ENCODE results near the gene SUPT6H. TPM values are rescaled to one million over a fixed set of nuclear protein-coding genes. Genes with fewer than 3 reads are reported as not detected.
"Not testable (repeated sequence)": the region's sequence is repeated elsewhere in the genome, so short reads cannot be mapped to it uniquely, and the experiment has no call there.

The SUPT6H gene
- polyA plus RNA-seq, 2 of the 4 experiments (the other 2 are of a cell fraction) = 51.4 to 63.8 TPM

DNA sequence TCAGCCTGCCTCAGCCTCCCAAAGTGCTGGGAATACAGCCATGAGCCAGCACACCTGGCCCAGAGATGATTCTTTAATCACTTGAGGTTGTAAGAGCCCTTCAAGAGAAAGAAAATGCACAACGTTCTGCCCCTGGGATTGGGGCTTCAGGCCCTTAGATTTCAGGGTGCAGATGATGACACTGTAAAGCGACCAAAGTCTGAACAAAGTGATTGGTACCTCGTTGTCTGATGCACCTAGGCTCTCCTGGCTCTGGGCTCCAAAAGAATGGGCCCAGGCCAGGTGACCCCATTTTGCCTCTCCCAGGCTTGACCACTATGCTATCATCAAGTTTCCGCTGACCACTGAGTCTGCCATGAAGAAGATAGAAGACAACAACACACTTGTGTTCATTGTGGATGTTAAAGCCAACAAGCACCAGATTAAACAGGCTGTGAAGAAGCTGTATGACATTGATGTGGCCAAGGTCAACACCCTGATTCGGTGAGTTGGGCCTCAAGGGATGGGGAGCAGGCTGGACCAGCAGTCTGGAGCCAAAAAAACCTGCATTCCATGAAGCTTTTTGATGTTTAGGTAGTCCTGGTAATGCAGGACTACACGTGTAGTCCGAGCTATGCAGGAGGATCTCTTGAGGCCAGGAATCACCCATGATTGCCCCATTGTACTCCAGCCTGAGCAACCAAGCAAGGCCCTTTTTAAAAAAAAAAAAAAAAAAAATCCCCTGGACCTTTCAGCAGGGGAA, 60.6 kb downstream of the SUPT6H start:
- ChIA-PET CTCF (interaction anchor here (0.6 to 17.5 kb wide), 5 partner anchors 25 to 78 kb away, joined by 3 to 977 read pairs (median 14); partner anchors contain the start of genes BLTP2 and TRAF4), POLR2A (interaction anchor here (0.7 to 1.4 kb wide), 2 partner anchors 50 to 79 kb away, joined by 3 to 5 read pairs; no protein-coding TSS in a partner anchor)
- no peak for ATAC-seq
- Histone ChIP-seq H3K27ac (peak overlapping the region in 1 of 2 experiments; percentile 96; a peak in 3 of 6 replicates), H3K4me2 (peak overlapping the region; percentile 92), H3K4me1 (peaks cover 50% of the 10 kb centered on the region), H3K4me3 (peak overlapping the region; percentile 77), H3K9me3 (no peaks in the 10 kb centered on the region)
- DNase-seq (ENCODE audit: low read depth in 1 of 2, low spot score in 1 of 2) = no peak
- no peak for FAIRE-seq
- WGBS (ENCODE audit: missing lambda C conversion rate) = 73% methylated on average over 7 of the region's 7 CpGs
- TF ChIP-seq JUN (IDR thresholded peaks at IDR 0.05) (0 out of 5 replicates have a peak, but pooled peaks of 1 of the 2 experiments have one; percentile 13), RAD21 (conservative IDR thresholded peaks at IDR 0.05 in 1 of 2, IDR thresholded peaks at IDR 0.05 in 1 of 2) (no peak), FOSB (CRISPR knock-in tag; IDR thresholded peaks at IDR 0.05) (peak; percentile 53; the same call in 1 of the 2 replicates), HEYL (CRISPR knock-in tag; IDR thresholded peaks at IDR 0.05) (no peak), HOXA7 (CRISPR knock-in tag; IDR thresholded peaks at IDR 0.05) (peak; percentile 20; the same call in 1 of the 2 replicates), TFCP2L1 (CRISPR knock-in tag; IDR thresholded peaks at IDR 0.05) (no peak)

DNA sequence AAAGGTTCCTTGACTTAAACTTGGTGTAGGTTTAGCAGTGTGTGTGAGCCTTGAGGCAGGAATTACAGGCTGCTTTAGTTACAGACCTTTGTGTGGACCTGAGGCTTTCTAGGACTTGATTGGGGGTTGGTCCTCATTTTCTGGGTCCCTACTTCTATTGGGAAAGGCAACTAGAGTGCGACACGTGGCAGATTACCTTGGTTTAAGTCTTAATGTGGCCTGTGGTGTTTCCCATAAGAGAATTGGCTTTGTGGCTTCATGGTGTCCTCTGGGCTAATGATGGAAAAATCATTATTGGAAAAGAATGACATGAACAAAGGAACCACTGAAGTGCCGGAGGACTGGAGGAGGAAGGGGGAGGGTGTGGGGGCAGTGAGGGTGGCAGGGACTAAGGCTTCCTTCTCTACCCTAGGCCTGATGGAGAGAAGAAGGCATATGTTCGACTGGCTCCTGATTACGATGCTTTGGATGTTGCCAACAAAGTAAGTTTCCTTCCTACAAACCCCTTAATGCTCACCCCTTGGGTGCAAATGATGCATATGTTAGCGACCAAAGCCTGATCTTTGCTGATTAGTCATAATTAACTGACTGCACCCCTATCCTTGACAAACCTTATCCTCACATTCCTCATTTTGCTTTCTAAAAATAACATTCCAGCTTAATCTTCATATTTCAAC, 61.3 kb downstream of the SUPT6H start:
- Histone ChIP-seq H3K4me2 (peak overlapping the region; percentile 92), H3K9me3 (no peaks in the 10 kb centered on the region), H3K4me3 (peak overlapping the region; percentile 77; the same call in 2 of the 3 replicates), H3K4me1 (peaks cover 50% of the 10 kb centered on the region), H3K27ac (peak overlapping the region in 1 of 2 experiments; percentile 96; a peak in 3 of 6 replicates)
- no peak for FAIRE-seq
- no peak for ATAC-seq
- POLR2A ChIA-PET = interaction anchor here (0.7 to 1.4 kb wide), 2 partner anchors 30 to 79 kb away, joined by 3 read pairs; no protein-coding TSS in a partner anchor
- 80% methylated on average over 6 of the region's 6 CpGs for WGBS (ENCODE audit: missing lambda C conversion rate)
- DNase-seq (ENCODE audit: low read depth in 1 of 2, low spot score in 1 of 2) = no peak
- CTCF ChIA-PET = interaction anchor here (1.0 to 17.5 kb wide), 3 partner anchors 25 to 392 kb away, joined by 3 to 977 read pairs (median 67); partner anchors contain the start of gene TRAF4
- TF ChIP-seq FOSB (CRISPR knock-in tag; IDR thresholded peaks at IDR 0.05) = peak; percentile 46
- peak; percentile 33 for TF ChIP-seq MAFK (IDR thresholded peaks at IDR 0.05; ENCODE audit: partially characterized antibody)
- peak; percentile 66; the same call in 1 of the 2 replicates for TF ChIP-seq HOXA7 (CRISPR knock-in tag; IDR thresholded peaks at IDR 0.05)
- TF ChIP-seq TP53 (CRISPR knock-in tag; IDR thresholded peaks at IDR 0.05) = no peak

DNA sequence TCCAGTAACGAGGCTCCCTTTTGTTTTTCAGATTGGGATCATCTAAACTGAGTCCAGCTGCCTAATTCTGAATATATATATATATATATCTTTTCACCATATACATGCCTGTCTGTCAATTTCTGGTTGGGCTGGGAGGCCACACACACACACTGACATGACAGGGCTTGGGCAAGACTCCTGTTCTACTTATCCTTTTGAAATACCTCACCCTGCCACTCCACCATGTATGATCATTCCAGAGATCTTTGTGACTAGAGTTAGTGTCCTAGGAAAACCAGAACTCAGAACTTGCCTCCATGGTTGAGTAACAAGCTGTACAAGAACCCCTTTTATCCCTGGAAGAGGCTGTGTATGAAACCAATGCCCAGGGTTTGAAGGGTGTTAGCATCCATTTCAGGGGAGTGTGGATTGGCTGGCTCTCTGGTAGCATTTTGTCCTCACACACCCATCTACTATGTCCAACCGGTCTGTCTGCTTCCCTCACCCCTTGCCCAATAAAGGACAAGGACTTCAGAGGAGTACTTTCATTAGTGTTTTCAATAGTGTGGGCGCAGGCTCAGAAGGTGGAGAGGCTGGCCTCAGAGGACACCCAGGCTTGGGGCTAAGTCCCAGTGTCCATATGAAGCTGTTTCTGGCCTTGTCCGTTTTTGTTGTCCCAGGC, 62.0 kb downstream of the SUPT6H start:
- Histone ChIP-seq H3K27ac (peak overlapping the region in 1 of 2 experiments; percentile 94; a peak in 3 of 6 replicates), H3K4me3 (peak overlapping the region; percentile 63; the same call in 2 of the 3 replicates), H3K4me1 (peaks cover 44% of the 10 kb centered on the region), H3K4me2 (peak overlapping the region; percentile 92)
- POLR2A ChIA-PET = interaction anchor here (0.7 to 5.2 kb wide), 4 partner anchors 13 to 79 kb away, joined by 3 to 369 read pairs (median 8); partner anchors contain the start of genes BLTP2, PROCA1 and TRAF4
- WGBS (ENCODE audit: missing lambda C conversion rate) = 70% methylated on average over 4 of the region's 4 CpGs
- not testable (repeated sequence) for FAIRE-seq; ATAC-seq; H3K9me3 ChIP-seq; DNase-seq (ENCODE audit: low read depth in 1 of 2, low spot score in 1 of 2)
- CTCF ChIA-PET = interaction anchor here (2.2 to 17.5 kb wide), 6 partner anchors 8 to 391 kb away, joined by 14 to 977 read pairs (median 92); partner anchors contain the start of genes PHF12, PROCA1 and TRAF4
- 0 out of 5 replicates have a peak, but pooled peaks of 1 of the 2 experiments have one; percentile 23 for TF ChIP-seq JUN (IDR thresholded peaks at IDR 0.05)
- TF ChIP-seq, protein P1, sequence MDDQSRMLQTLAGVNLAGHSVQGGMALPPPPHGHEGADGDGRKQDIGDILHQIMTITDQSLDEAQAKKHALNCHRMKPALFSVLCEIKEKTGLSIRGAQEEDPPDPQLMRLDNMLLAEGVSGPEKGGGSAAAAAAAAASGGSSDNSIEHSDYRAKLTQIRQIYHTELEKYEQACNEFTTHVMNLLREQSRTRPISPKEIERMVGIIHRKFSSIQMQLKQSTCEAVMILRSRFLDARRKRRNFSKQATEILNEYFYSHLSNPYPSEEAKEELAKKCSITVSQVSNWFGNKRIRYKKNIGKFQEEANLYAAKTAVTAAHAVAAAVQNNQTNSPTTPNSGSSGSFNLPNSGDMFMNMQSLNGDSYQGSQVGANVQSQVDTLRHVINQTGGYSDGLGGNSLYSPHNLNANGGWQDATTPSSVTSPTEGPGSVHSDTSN (IDR thresholded peaks at IDR 0.05) = 0 out of 2 replicates have a peak, but pooled peaks have one; percentile 5
- TF ChIP-seq, protein P2, sequence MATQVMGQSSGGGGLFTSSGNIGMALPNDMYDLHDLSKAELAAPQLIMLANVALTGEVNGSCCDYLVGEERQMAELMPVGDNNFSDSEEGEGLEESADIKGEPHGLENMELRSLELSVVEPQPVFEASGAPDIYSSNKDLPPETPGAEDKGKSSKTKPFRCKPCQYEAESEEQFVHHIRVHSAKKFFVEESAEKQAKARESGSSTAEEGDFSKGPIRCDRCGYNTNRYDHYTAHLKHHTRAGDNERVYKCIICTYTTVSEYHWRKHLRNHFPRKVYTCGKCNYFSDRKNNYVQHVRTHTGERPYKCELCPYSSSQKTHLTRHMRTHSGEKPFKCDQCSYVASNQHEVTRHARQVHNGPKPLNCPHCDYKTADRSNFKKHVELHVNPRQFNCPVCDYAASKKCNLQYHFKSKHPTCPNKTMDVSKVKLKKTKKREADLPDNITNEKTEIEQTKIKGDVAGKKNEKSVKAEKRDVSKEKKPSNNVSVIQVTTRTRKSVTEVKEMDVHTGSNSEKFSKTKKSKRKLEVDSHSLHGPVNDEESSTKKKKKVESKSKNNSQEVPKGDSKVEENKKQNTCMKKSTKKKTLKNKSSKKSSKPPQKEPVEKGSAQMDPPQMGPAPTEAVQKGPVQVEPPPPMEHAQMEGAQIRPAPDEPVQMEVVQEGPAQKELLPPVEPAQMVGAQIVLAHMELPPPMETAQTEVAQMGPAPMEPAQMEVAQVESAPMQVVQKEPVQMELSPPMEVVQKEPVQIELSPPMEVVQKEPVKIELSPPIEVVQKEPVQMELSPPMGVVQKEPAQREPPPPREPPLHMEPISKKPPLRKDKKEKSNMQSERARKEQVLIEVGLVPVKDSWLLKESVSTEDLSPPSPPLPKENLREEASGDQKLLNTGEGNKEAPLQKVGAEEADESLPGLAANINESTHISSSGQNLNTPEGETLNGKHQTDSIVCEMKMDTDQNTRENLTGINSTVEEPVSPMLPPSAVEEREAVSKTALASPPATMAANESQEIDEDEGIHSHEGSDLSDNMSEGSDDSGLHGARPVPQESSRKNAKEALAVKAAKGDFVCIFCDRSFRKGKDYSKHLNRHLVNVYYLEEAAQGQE (IDR thresholded peaks at IDR 0.05) = 0 out of 2 replicates have a peak, but pooled peaks have one; percentile 12

Data from A549 (cell line).